Esophagus squamous epithelium (tissue), 4 donors: Measurements from ENCODE around the gene RAB1B.

Experiments
- CTCF ChIP-seq, 6 experiments: fragments of 450-650 bp in 4 of 6; fragments of 200-600 bp in 2 of 6; sonication (generic) in 2 of 6; IDR thresholded peaks; one replicate each; pipeline ENCODE4 v1.5.1; 2016 to 2019; ENCODE audit warnings: antibody characterized with exemption in 6 of 6, mild to moderate bottlenecking in 4 of 6, moderate library complexity in 4 of 6
- POLR2A ChIP-seq, 4 donors: fragments of 450-650 bp; IDR thresholded peaks; one replicate each; pipeline ENCODE4 v1.6.1; 2017; ENCODE audit warnings: antibody characterized with exemption in 4 of 4, mild to moderate bottlenecking in 4 of 4, moderate library complexity in 3 of 4

GRCh38 chr11:66291706-66292542, 23.5 kb downstream of the RAB1B start, which contains the start of gene TMEM151A:
- TF ChIP-seq CTCF (IDR thresholded peaks at IDR 0.05) (no peak), POLR2A (IDR thresholded peaks at IDR 0.05) (no peak)
